CD1c-positive myeloid dendritic cell (primary cell): Measurements from ENCODE around the gene PRKAG1.

ENCODE experiments used
- DNase-seq: peaks from one replicate; pipeline ENCODE4 v3.0.0-alpha.2; 2016; ENCODE audit errors: extremely low spot score

The PRKAG1 gene

DNA sequence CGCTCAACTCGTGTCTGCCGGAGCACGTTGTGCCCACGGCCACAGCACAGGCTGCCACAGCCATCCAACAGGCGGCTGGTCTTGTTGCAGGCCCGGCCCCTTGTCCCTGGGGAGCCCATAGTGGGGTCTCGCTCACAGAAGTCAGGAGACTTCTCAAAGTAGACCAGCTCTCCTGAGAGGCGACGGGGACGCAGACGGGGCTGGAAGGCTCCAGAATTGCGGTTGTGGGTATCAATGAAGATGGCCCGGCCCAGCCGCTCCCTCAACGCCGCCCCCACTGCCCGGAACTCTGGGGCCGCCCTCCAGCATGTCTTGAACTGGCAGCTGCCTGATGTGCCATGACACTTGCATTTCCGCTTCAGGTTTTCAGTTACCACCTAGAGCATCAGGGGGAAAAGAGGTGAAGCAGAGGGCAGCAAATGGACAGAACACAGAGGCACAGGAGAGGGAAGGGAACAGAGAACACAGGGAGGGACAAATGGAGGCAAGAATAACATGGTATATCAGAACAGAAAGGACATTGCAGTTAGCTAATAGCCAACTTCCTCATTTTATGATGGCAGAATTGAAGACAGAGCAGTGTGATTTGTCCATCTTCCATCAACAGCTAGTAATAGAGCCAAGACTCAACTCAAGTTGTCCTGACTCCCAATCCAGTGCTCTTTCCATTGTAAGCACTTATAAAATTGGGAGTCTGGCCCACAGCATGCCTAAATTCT, 52.2 kb downstream of the PRKAG1 start:
- no peak for DNase-seq

DNA sequence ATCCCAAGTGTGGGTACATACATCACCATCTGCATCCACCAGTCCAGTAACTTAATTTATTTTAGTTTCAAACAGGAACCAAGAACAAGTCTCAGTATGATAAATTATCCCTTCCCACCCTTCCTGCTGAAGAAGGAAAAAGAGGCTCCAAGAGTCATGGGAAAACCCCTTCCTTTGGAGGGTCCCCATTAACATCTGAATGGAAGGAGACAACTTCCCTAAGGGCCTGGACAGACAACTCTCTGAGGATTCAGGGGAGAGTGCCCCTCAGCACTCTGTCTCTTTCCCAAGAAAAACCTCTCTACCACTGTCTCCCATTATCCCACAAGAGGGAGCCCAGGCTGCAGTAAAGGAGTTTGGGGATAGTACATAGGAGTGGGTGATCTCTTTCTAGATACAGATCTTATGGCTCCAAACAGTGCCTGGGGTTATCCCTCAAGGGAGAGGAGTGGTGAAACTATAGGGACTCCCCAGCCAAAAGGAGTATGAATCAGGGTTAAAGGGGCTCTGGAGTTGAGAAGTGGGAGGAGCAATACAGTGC, 53.2 kb downstream of the PRKAG1 start:
- DNase-seq: no peak

DNA sequence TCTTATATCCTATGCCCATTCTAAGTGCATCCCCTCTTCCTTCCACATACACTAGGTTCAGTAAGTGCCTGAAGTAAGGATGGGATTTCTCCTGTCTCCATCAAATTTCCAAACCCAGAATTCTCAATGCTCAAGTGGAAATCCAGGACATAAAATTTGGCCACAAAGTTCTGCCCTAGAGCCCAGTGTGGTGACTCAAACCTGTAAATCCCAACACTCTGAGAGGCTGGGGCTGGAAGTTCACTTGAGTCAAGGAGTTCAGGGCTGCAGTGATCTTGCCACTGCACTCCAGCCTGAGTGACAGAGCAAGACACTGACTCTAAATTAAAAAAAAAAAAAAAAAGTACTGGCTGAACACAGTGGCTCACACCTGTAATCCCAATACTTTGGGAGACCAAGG, 56.8 kb downstream of the PRKAG1 start:
- no peak for DNase-seq

DNA sequence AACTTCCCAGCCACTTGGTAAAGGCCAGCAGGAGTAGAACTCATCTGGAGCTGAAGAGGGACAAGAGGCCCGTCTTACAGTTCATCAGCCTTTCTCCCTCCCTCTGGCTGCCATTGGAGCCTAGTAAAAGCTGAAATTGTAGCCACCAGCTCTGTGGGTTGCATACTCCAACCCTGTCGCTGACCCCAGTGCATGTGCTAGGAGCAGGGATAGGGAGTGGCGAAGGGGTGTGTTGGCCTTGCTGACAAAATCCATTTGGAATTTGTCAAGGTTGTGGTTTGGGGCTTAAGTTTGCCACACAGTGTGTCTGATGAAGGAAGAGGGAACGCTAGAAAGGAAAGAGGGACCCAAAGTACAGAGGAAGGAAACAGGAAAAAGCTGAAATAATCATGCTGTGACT, 57.2 kb downstream of the PRKAG1 start:
- DNase-seq: no peak

DNA sequence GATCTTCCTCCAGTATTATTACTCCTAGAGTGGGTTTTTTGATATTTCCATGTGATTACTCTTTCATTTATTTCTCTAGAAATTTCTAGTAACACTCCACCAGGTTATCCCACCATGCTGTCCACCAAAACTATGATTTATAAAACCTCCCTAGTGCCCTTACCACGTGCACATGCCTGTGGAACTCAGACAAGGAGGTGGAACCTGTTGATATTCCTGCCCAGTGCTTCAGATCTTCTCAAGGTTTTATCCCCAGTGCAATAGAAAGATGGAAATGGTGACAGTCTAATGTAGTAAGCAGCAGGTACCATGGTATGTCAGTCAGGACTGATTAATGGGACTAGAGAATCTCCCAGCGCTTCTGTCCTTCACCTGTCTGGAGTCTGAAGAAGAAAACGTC, 57.7 kb downstream of the PRKAG1 start:
- DNase-seq: no peak

DNA sequence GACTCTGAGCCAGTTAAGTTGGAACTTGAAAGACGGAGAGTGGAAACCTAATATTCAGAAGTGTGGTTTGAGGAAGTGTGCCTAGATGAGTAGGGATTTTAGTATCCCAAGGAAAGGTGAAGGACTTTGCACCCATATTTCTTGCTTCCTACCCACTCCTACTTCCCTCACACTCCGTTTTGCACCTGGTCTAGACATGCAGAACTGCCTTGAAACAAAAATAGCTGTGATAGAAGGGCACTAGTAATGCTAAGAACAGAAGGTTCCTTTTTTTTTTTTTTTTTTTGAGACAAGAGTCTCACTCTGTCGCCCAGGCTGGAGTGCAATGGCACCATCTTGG, 60.6 kb downstream of the PRKAG1 start:
- DNase-seq: peak; percentile 44

DNA sequence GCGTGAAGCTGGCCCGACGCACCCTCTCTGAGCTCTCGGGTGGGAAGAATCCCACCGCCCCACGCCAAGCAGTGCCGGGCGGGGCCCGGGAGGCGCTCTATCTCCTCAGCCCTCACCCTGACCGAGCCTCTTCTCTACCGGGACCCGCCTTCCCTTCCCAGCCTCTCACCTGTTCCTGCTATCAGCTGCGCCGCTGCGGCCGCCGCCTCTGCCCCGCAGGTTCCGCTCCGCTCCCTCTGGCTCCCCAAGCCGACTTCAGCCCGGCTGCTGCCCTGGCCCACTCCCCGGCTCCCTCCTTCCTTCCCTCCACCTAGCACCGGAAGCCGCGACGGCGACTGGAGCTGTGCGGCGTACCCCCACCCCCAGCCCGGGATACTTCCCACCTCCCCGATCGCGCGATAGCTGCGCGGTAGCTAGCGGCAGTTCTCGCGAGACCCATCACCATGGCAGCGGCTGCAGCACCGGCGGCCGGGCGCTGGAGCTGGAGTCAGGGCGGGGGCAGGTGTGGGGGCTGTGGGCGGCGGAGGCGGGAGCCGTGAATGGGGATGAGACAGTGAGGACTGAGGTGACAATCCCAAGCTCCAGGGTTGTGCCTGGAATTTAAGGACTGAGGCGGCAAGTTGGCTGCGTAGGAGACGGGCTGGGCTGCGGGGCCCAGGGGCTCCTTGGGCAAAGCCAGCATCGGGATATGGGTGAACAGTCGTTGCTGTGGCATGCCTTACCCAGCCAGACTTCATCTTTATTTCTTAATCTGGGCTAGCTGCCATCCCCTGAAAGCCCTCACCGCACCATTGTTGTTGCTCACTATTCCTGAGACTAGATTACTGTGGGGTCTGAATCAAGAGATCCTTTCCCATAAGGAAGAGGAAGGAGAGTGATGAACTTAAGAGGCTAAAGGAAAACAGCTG, 61.2 kb downstream of the PRKAG1 start, which contains the start of gene ARF3:
Gene ARF3, minus strand, starts transcription at position 347 of the 908 bp plus-strand sequence. CDS start 16,392 bp downstream, outside the sequence.
- DNase-seq: peak; percentile 95

DNA sequence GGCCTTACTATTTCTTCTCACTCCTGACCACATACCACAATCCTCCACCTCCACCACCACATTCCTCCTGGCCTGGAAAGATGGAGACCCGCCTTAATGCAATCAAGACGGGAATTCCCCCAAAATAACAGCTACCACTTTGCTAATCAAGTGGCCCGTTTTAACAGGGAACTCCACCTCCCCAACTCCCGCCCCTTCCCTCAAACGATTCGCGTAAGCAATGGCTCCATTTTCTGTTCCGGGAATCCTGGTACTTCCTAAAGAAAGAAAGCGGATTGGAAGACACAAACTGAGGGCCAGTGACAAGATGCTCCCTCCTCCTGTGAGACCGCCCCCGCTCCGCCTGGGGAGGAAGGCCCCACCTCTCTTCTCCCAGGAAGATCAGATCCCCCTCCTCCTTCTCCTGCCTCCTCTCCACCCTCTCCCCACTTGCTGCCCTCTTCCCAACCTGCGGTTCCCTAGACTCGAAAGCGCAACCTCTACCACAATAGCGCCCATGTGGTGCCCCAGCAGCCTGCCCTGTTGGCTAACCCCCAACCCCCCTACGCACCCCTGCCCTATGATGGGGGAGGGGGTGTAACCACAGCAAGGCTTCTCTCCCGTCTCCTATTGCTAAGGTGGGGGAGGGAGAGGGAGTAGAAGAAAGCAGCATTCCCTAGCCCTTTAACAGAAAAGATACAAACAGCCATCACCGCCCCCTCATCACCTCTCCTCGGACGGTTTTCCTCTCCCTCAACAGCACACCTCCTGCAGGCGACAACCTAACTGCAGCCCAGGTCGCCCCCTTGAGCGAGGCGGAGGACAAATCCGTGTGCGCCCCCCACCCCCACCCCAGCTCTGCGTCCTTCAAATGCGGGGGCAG, 62.1 kb downstream of the PRKAG1 start:
- DNase-seq: peak; percentile 93

DNA sequence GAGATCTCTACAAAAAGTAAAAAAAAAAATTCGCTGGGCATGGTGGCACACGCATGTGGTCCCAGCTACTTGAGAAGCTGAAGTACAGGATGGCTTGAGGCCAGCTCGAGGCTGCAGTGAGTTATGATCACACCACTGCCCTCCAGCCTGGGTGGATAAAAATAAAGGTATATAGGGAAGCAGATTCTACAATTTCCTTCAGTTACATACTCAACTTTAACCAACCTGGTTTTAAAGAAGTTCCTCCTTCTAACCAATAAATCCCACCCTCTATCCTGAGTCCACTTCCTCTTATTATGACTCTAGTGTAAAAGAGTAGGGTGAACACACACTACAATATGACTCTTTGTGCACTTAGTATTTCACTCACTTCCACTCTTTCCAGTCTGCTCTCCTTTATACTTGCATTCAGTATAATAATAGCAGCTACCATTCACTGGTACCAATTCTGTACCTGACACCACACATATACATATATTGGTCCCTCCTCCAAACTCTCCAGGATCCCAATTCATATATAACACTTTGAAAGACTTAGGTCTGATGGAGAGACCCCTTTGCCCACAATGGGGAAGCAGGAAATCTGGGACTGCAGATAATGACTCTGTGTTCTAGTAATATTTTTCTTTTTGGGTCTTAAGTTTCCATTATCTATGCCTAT, 63.6 kb downstream of the PRKAG1 start:
- DNase-seq: peak; percentile 81

DNA sequence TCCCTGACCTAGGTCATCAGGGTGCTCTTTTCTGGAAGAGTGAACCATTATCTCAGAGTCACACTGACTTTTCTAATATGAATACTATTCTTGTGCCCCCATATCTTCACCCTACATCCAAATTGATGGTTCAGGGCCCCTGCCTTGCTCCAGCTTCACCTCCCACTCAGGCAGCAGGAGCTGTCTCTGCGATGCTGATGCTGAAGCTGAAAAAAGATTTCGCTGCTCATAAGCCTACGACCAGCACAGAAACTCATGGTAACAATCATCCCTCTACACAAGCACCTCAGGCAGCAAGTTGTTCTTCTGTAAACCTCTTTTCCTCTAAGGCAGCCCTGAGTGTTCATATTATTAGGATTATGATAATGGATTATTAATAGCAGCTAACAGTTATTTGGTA, 64.5 kb downstream of the PRKAG1 start:
- DNase-seq: no peak

DNA sequence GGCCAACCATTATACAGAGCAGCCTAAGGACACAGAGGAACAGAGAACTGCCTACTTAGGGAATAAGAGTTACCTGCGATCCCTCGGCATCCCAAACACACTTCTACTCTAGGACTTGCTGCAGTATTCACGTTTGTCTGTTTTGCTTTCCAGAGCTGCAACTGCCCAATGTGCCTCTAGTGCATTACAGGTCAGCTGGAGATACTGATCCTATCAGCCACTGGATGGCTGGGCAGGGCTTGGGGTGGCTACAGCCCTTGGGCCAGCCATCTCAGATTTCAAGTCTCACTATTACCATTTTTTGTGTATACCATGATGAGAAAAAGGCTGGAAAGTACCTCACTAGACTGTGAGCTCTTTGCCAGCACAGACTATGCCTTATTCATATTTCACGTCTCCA, 65.9 kb downstream of the PRKAG1 start:
- no peak for DNase-seq
